GM23338 (cell line): ENCODE data around the gene CPNE2. TPM values are rescaled to one million over a fixed set of nuclear protein-coding genes. Genes with fewer than 3 reads are reported as not detected.

ENCODE experiments used
- ATAC-seq: fragments of 200-7000 bp; cut with Tn5 transposase; 3 replicates; pipeline ENCODE4 v1.9.1; 2020
- DNase-seq: peaks from one replicate; pipeline ENCODE4 v3.0.0-alpha.2; 2015; ENCODE audit warnings: low spot score
- H2AFZ ChIP-seq: fragments of 200-600 bp; sonication (generic); 2 replicates; pipeline ENCODE4 v1.8.0; 2016; ENCODE audit warnings: antibody characterized with exemption, mild to moderate bottlenecking, moderate library complexity
- H3F3A ChIP-seq: fragments of 200-600 bp; sonication (generic); replicated peaks from 2 replicates; pipeline ENCODE4 v1.8.0; 2017; ENCODE audit warnings: antibody characterized with exemption, mixed run types, low read depth
- H3K27ac ChIP-seq: fragments of 200-600 bp; sonication (generic); 2 replicates; pipeline ENCODE4 v1.6.1; 2016; ENCODE audit warnings: low read depth
- H3K27me3 ChIP-seq: fragments of 200-600 bp; sonication (generic); 2 replicates; pipeline ENCODE4 v1.8.0; 2016; ENCODE audit warnings: mild to moderate bottlenecking, mixed run types, moderate library complexity; ENCODE audit not compliant: insufficient read depth
- H3K36me3 ChIP-seq: fragments of 200-600 bp; sonication (generic); 2 replicates; pipeline ENCODE4 v1.8.0; 2016; ENCODE audit warnings: mild to moderate bottlenecking; ENCODE audit not compliant: insufficient read depth
- H3K4me1 ChIP-seq: fragments of 200-600 bp; sonication (generic); 2 replicates; pipeline ENCODE4 v1.8.0; 2016; ENCODE audit warnings: mild to moderate bottlenecking, moderate library complexity; ENCODE audit not compliant: insufficient read depth
- H3K4me2 ChIP-seq: fragments of 200-600 bp; sonication (generic); 2 replicates; pipeline ENCODE4 v1.7.1; 2017; ENCODE audit warnings: mixed run types
- H3K4me3 ChIP-seq: fragments of 200-600 bp; sonication (generic); 2 replicates; pipeline ENCODE4 v1.6.1; 2016; ENCODE audit warnings: mixed run types
- H3K79me2 ChIP-seq: fragments of 200-600 bp; sonication (generic); replicated peaks from 2 replicates; pipeline ENCODE4 v1.8.0; 2017; ENCODE audit warnings: mild to moderate bottlenecking; ENCODE audit not compliant: insufficient read depth
- H3K9me2 ChIP-seq: fragments of 200-600 bp; sonication (generic); 2 replicates; pipeline ENCODE4 v1.8.0; 2017; ENCODE audit not compliant: insufficient read depth
- H4K20me1 ChIP-seq: fragments of 200-600 bp; sonication (generic); replicated peaks from 2 replicates; pipeline ENCODE4 v1.8.0; 2017; ENCODE audit warnings: mild to moderate bottlenecking; ENCODE audit not compliant: insufficient read depth
- H3K27ac Mint-ChIP-seq: 2 replicates; pipeline ENCODE4 v1.8.0; 2020; ENCODE audit warnings: inconsistent platforms, mild to moderate bottlenecking, moderate library complexity, mixed read lengths
- H3K27me3 Mint-ChIP-seq: 3 replicates; pipeline ENCODE4 v1.8.0; 2022; ENCODE audit warnings: low read depth, mild to moderate bottlenecking, moderate library complexity, mixed read lengths, inconsistent platforms; ENCODE audit not compliant: insufficient read depth, poor library complexity
- H3K36me3 Mint-ChIP-seq: 3 replicates; pipeline ENCODE4 v1.8.0; 2021; ENCODE audit warnings: low read depth, mild to moderate bottlenecking, inconsistent platforms, moderate library complexity, mixed read lengths
- H3K4me1 Mint-ChIP-seq: 3 replicates; pipeline ENCODE4 v1.8.0; 2020; ENCODE audit warnings: mild to moderate bottlenecking, inconsistent platforms, mixed read lengths
- H3K4me3 Mint-ChIP-seq: 3 replicates; pipeline ENCODE4 v1.8.0; 2021; ENCODE audit warnings: moderate library complexity, mild to moderate bottlenecking, inconsistent platforms, mixed read lengths
- H3K9me3 Mint-ChIP-seq: 3 replicates; pipeline ENCODE4 v1.8.0; 2020; ENCODE audit warnings: moderate library complexity, mild to moderate bottlenecking, inconsistent platforms, mixed read lengths
- ETS1 ChIP-seq: IDR thresholded peaks from 2 replicates; pipeline ENCODE4 v1.6.1; 2016; ENCODE audit warnings: antibody characterized with exemption
- NANOG ChIP-seq: IDR thresholded peaks from 2 replicates; pipeline ENCODE4 v1.6.1; 2016; ENCODE audit warnings: antibody characterized with exemption, borderline replicate concordance
- POLR2AphosphoS5 ChIP-seq: IDR thresholded peaks from 2 replicates; pipeline ENCODE4 v1.6.1; 2016; ENCODE audit warnings: antibody characterized with exemption, low read depth
- STAT1 ChIP-seq: IDR thresholded peaks from one replicate; pipeline ENCODE4 v1.6.1; 2016; ENCODE audit warnings: antibody characterized with exemption; ENCODE audit not compliant: unreplicated experiment
- ZNF114 ChIP-seq: fragments of 250-450 bp; sonication (Bioruptor Pico); IDR thresholded peaks from 2 replicates; pipeline ENCODE4 v1.5.0; 2020; ENCODE audit warnings: mild to moderate bottlenecking, moderate library complexity
- ZNF331 ChIP-seq: fragments of 250-450 bp; sonication (Bioruptor Pico); IDR thresholded peaks from 2 replicates; pipeline ENCODE4 v1.5.0; 2020; ENCODE audit warnings: low read depth, mild to moderate bottlenecking, moderate library complexity
- ZNF462 ChIP-seq: fragments of 250-450 bp; sonication (Bioruptor Pico); IDR thresholded peaks from 2 replicates; pipeline ENCODE4 v1.5.0; 2020; ENCODE audit warnings: mild to moderate bottlenecking, moderate library complexity
- polyA plus RNA-seq: library from polyadenylated mRNA; unstranded; fragments of >200 nt; fragmentation: Nextera tagmentation; extraction: Ambion mirVana; gene quantifications from 2 replicates; pipeline ENCODE4 v1.2.1, GENCODE V29; 2016
- total RNA-seq: library from RNA; depleted of rRNA; stranded (reverse); fragments of >200 nt; shearing (Covaris generic); gene quantifications from 2 replicates; pipeline ENCODE4 v1.2.3, GENCODE V29; 2014

Gene CPNE2
- total and polyA plus RNA-seq, 2 experiments from 2014 or later = 7.1 to 11.3 TPM

GRCh38 chr16:57060323-57061083 lies 31.9 kb upstream of the CPNE2 start (continued):
- TF ChIP-seq ZNF462 (CRISPR knock-in tag) = no peak
- no peak for TF ChIP-seq STAT1
- no peak for TF ChIP-seq POLR2AphosphoS5
- no peak for TF ChIP-seq NANOG
- TF ChIP-seq ETS1 = no peak

GRCh38 chr16:57061084-57061905 lies 31.1 kb upstream of the CPNE2 start:
- no peak overlapping the region for H3K27ac ChIP-seq
- H3K9me2 ChIP-seq = no peaks in the 10 kb centered on the region
- no peaks in the 10 kb centered on the region for H3K36me3 ChIP-seq
- no peaks in the 10 kb centered on the region for H3K36me3 Mint-ChIP-seq
- no peaks in the 10 kb centered on the region for H3K79me2 ChIP-seq
- H3F3A ChIP-seq = no peaks in the 10 kb centered on the region
- H3K4me2 ChIP-seq = no peak overlapping the region
- H4K20me1 ChIP-seq = no peaks in the 10 kb centered on the region
- peaks cover 11% of the 10 kb centered on the region for H3K27me3 Mint-ChIP-seq
- H2AFZ ChIP-seq = no peak overlapping the region
- H3K27ac Mint-ChIP-seq = no peak overlapping the region
- H3K9me3 Mint-ChIP-seq = no peaks in the 10 kb centered on the region
- ATAC-seq (no peak; the same call in 2 of the 3 replicates), DNase-seq (no peak)
- no peak overlapping the region for H3K4me3 ChIP-seq
- no peak overlapping the region for H3K4me3 Mint-ChIP-seq
- no peaks in the 10 kb centered on the region for H3K4me1 Mint-ChIP-seq
- H3K27me3 ChIP-seq = no peaks in the 10 kb centered on the region
- H3K4me1 ChIP-seq = no peaks in the 10 kb centered on the region
- TF ChIP-seq ETS1 (no peak), ZNF331 (no peak), ZNF114 (CRISPR knock-in tag) (no peak)
